HG03520 (cell line): ENCODE measurements around the gene RAPGEF2.

Source experiments
- ATAC-seq: cut with Tn5 transposase; IDR thresholded peaks from one replicate; pipeline ENCODE4 v1.9.1; 2021; ENCODE audit warnings: mild to moderate bottlenecking, moderate library complexity; ENCODE audit not compliant: unreplicated experiment

The RAPGEF2 gene

DNA sequence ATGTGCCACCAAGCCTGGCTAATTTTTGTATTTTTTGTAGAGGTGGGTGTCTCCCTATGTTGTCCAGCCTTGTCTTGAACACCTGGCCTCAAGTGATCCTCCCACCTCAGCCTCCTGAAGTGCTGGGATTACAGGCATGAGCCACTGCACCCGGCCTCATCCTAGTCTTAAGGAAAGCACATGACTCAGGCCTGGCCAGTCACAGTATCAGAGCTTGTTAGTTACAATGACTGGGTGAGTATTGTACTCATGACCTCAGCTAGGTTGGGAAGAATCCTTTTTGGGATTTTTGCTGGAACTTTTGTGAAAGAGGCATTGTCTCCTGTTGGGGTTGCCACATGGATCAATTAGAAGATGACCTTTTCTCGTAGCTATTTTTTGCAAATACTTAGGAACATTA, 292.8 kb downstream of the RAPGEF2 start:
- no peak for ATAC-seq

DNA sequence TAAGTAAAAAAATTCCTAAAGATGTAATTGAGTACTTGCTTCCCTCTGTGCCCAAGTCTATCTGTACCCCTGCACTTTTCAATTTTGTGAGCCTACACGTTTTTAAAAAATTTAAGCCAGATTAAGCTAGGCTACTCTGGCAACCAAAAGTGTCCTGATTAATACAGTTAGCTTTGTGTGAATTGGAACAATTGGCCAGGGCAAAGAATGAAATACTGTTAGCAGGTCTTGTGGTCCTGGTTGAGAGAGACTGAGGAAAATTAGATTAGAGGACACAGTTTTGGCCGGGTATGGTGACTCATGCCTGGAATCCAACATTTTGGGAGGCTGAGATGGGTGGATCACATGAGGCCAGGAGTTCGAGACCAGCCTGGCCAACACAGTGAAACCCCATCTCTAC, 293.3 kb downstream of the RAPGEF2 start:
- no peak for ATAC-seq

DNA sequence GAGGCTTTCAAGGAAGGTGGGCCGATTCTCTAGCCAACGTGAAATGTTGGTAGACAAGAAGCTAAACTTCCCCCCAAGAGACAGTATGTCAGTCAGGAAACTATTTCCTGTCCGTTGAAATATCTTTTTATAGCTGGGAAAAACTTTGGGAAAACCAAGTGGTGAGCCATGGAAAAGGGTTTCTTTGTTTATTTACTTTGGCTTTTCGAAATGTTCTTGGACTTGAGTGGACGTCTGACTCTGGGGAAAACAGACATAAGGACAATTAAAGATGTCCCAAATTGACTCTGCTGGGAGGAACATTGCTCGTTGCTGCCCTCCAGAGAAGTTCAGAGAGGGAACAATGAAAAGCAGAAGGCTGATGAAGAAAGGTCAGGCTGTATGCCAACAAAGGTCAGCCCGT, 295.4 kb downstream of the RAPGEF2 start:
- ATAC-seq = no peak

GRCh38 chr4:159400558-159401225, 297.8 kb downstream of the RAPGEF2 start:
- ATAC-seq = no peak

- no peak for ATAC-seq
Observed at GRCh38 chr4:159401226-159401712, 298.4 kb downstream of the RAPGEF2 start.

DNA sequence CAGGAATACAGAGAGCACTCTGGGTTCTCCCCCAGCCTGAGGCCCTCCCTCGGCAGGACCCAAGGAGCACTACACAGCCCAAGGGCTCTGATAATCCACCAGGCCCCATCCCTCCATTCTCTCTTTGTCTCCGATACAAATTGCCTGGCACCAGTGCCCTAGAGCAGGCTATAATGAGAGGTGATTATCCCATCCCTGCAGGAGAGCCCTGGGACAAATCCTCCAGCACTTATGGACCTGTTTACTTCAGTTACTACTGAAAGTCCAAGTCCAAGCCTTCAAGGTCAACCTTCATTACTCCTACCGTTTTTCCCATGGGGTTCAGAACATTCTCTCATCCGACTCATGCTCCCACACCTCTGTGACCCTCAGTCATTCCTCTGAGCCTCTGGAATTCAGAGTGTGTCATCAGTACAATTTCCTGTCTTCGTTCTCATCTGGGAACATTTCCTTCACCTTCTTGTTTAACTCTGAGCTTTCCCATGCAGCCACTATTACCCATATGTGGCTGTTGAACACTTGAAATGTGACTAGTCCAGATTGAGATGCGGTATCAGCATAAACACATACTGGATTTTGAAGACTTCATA, 299.0 kb downstream of the RAPGEF2 start:
- no peak for ATAC-seq
